Activated naive CD8-positive, alpha-beta T cell (primary cell): ENCODE results near the gene HOXD1.

Source experiments
- H3K27ac Mint-ChIP-seq: one replicate; pipeline ENCODE4 v1.8.0; 2021; ENCODE audit warnings: mixed read lengths
- H3K27me3 Mint-ChIP-seq: one replicate; pipeline ENCODE4 v1.8.0; 2021; ENCODE audit warnings: mixed read lengths
- H3K36me3 Mint-ChIP-seq: one replicate; pipeline ENCODE4 v1.8.0; 2021; ENCODE audit warnings: mixed read lengths
- H3K4me1 Mint-ChIP-seq: one replicate; pipeline ENCODE4 v1.8.0; 2021; ENCODE audit warnings: low read depth, mixed read lengths
- H3K4me3 Mint-ChIP-seq: one replicate; pipeline ENCODE4 v1.8.0; 2021; ENCODE audit warnings: mild to moderate bottlenecking, mixed read lengths
- H3K9me3 Mint-ChIP-seq: one replicate; pipeline ENCODE4 v1.8.0; 2021; ENCODE audit warnings: low read depth, mixed read lengths

HOXD1 gene

GRCh38 chr2:176211110-176211509, 22.6 kb downstream of the HOXD1 start:
- no peak overlapping the region for H3K27ac Mint-ChIP-seq
- H3K27me3 Mint-ChIP-seq, result peaks cover 7% of the 10 kb centered on the region
- no peaks in the 10 kb centered on the region for H3K36me3 Mint-ChIP-seq
- no peaks in the 10 kb centered on the region for H3K9me3 Mint-ChIP-seq
- no peak overlapping the region for H3K4me3 Mint-ChIP-seq
- H3K4me1 Mint-ChIP-seq, result no peaks in the 10 kb centered on the region

GRCh38 chr2:176212276-176212675, 23.8 kb downstream of the HOXD1 start:
- no peaks in the 10 kb centered on the region for H3K36me3 Mint-ChIP-seq
- no peak overlapping the region for H3K27ac Mint-ChIP-seq
- H3K4me3 Mint-ChIP-seq, result no peak overlapping the region
- no peaks in the 10 kb centered on the region for H3K9me3 Mint-ChIP-seq
- H3K4me1 Mint-ChIP-seq, result no peaks in the 10 kb centered on the region
- H3K27me3 Mint-ChIP-seq, result peaks cover 7% of the 10 kb centered on the region

GRCh38 chr2:176213406-176213805, 24.9 kb downstream of the HOXD1 start:
- H3K27me3 Mint-ChIP-seq, result peaks cover 7% of the 10 kb centered on the region
- H3K4me3 Mint-ChIP-seq, result no peak overlapping the region
- H3K36me3 Mint-ChIP-seq, result no peaks in the 10 kb centered on the region
- H3K9me3 Mint-ChIP-seq, result no peaks in the 10 kb centered on the region
- no peaks in the 10 kb centered on the region for H3K4me1 Mint-ChIP-seq
- no peak overlapping the region for H3K27ac Mint-ChIP-seq

GRCh38 chr2:176227874-176228273, 39.4 kb downstream of the HOXD1 start:
- Mint-ChIP-seq H3K9me3 (no peaks in the 10 kb centered on the region), H3K27me3 (peaks cover 26% of the 10 kb centered on the region), H3K36me3 (no peaks in the 10 kb centered on the region), H3K27ac (no peak overlapping the region), H3K4me1 (no peaks in the 10 kb centered on the region), H3K4me3 (no peak overlapping the region)

GRCh38 chr2:176234156-176234555, 45.7 kb downstream of the HOXD1 start:
- Mint-ChIP-seq H3K27ac (no peak overlapping the region), H3K4me3 (no peak overlapping the region), H3K27me3 (peaks cover 22% of the 10 kb centered on the region), H3K9me3 (no peaks in the 10 kb centered on the region), H3K4me1 (no peaks in the 10 kb centered on the region), H3K36me3 (no peaks in the 10 kb centered on the region)

- Mint-ChIP-seq H3K36me3 (no peaks in the 10 kb centered on the region), H3K4me3 (no peak overlapping the region), H3K27ac (no peak overlapping the region), H3K4me1 (no peaks in the 10 kb centered on the region), H3K9me3 (no peaks in the 10 kb centered on the region), H3K27me3 (peaks cover 21% of the 10 kb centered on the region)
These were observed 46.5 kb downstream of the HOXD1 start for GRCh38 chr2:176234940-176235339.

GRCh38 chr2:176237456-176237855, 49.0 kb downstream of the HOXD1 start:
- peaks cover 19% of the 10 kb centered on the region for H3K27me3 Mint-ChIP-seq
- H3K4me1 Mint-ChIP-seq, result no peaks in the 10 kb centered on the region
- no peak overlapping the region for H3K4me3 Mint-ChIP-seq
- H3K36me3 Mint-ChIP-seq, result no peaks in the 10 kb centered on the region
- no peak overlapping the region for H3K27ac Mint-ChIP-seq
- no peaks in the 10 kb centered on the region for H3K9me3 Mint-ChIP-seq

- peaks cover 24% of the 10 kb centered on the region for H3K27me3 Mint-ChIP-seq
- H3K27ac Mint-ChIP-seq, result no peak overlapping the region
- H3K4me3 Mint-ChIP-seq, result no peak overlapping the region
- no peaks in the 10 kb centered on the region for H3K9me3 Mint-ChIP-seq
- no peaks in the 10 kb centered on the region for H3K36me3 Mint-ChIP-seq
- no peaks in the 10 kb centered on the region for H3K4me1 Mint-ChIP-seq
These were observed 50.6 kb downstream of the HOXD1 start for GRCh38 chr2:176239031-176239430.

GRCh38 chr2:176240301-176240700, 51.8 kb downstream of the HOXD1 start:
- Mint-ChIP-seq H3K27me3 (peaks cover 24% of the 10 kb centered on the region), H3K36me3 (no peaks in the 10 kb centered on the region), H3K9me3 (no peaks in the 10 kb centered on the region), H3K4me1 (no peaks in the 10 kb centered on the region), H3K27ac (no peak overlapping the region), H3K4me3 (no peak overlapping the region)
